GM12865 (cell line): Measurements from ENCODE around the gene WDR27.

Experiments used
- DNase-seq: peaks from one replicate; pipeline ENCODE4 v3.0.0; 2010; ENCODE audit warnings: low read depth
- H3K4me3 ChIP-seq: 2 replicates; pipeline ENCODE4 v1.5.1; 2011; ENCODE audit warnings: mild to moderate bottlenecking, low read depth, low read length, control low read depth
- TF ChIP-seq, protein P1 (sequence below): IDR thresholded peaks from 2 replicates; pipeline ENCODE4 v1.5.1; 2011; ENCODE audit warnings: low read length, control low read depth, low read depth, inconsistent platforms; ENCODE audit not compliant: insufficient read depth; ENCODE audit errors: missing control alignments

WDR27 gene

DNA sequence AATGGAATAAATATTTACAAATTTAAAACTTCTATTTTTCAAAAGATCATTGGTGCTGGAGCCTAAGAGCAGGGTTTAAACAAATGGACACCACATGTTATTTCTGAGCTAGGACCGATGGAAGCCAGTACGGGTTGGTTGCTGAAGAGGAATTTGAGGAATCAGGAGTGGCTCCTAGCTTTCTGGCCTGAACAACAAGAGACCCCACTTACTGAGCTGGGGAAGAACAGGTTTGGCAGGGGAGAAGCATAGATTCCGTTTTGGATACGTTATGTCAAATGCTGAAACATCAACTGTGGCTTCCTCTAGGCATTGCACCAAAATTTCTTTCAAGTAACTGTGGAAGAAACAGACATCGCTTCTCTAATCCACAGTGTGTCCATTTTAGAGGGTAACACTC lies 6.7 kb downstream of the WDR27 start:
- H3K4me3 ChIP-seq: no peak overlapping the region
- no peak for DNase-seq
- TF ChIP-seq, protein P1, sequence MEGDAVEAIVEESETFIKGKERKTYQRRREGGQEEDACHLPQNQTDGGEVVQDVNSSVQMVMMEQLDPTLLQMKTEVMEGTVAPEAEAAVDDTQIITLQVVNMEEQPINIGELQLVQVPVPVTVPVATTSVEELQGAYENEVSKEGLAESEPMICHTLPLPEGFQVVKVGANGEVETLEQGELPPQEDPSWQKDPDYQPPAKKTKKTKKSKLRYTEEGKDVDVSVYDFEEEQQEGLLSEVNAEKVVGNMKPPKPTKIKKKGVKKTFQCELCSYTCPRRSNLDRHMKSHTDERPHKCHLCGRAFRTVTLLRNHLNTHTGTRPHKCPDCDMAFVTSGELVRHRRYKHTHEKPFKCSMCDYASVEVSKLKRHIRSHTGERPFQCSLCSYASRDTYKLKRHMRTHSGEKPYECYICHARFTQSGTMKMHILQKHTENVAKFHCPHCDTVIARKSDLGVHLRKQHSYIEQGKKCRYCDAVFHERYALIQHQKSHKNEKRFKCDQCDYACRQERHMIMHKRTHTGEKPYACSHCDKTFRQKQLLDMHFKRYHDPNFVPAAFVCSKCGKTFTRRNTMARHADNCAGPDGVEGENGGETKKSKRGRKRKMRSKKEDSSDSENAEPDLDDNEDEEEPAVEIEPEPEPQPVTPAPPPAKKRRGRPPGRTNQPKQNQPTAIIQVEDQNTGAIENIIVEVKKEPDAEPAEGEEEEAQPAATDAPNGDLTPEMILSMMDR: no peak

DNA sequence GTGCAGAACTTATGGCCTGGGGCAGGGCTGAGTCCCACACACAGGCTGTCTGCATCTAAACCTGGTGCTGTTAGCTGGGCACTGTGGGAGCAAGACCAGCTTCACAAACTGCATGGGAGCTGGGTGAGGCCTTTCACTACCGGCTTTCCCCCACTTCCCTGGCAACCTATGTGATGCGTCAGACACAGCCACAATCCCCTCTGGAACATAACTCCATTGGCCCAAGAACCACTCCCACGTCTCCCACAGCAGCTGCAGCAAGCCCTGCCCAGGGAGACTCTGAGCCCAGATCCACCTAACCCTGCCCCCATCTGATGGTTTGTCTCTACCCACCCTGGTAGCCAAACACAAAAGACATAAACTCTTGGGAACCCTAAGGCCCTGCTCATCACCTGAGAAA lies 9.3 kb downstream of the WDR27 start:
- DNase-seq: no peak
- H3K4me3 ChIP-seq: no peak overlapping the region
- TF ChIP-seq, protein P1: no peak

DNA sequence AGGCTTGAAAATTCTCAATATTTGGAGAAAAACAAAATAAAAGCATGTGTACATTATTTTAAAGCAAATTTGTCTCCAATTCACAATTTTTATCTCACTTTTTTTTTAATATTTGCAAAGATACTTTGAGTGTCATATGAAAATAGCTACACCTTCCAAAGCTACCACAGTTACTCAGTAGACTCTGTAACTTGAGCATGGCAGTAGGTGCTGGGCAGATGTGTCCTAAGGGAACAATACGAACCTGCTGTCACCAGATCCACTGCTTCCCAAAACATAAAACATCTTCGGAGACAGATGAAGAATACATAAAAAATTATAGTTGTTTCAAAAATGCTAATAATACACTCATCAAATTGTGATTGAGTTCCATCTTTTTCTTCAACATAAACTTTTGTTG lies 10.6 kb downstream of the WDR27 start:
- no peak overlapping the region for H3K4me3 ChIP-seq
- TF ChIP-seq, protein P1: no peak
- no peak for DNase-seq

DNA sequence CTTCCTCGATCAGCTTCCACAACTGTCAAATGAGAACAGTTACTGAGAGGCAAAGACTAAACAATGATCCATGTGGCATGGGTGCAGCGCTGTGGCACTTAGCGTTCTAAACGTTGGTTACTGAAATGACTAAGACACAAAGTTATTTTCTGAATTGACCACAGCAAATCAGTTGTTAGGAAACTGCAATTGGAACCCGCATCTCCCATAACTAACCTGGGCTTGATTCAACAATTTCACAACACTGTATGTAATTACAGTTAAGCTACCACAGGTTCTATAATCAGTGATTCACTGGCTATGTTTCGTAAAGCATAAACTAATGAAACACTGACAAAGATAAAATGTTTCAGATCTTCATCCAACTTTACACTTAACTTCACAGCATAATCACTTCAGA lies 12.5 kb downstream of the WDR27 start:
- no peak overlapping the region for H3K4me3 ChIP-seq
- no peak for DNase-seq
- TF ChIP-seq, protein P1: no peak

DNA sequence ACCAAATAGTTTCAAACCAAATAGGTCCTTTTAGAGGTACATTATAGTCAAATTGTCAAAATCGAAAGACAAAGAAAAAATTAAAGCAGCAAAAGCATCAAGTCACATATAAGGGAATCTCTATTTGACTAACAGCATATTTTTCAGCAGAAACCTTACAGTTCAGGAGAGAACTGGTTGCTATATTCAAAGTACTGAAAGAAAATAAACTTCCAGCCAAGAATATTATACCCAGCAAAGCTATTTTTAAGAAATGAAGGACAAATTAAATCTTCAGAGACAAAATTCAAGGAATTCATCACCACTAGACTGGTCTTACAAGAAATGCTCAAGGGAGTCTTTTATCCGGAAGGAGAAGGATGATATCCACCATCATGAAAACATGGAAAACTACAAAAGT lies 16.0 kb downstream of the WDR27 start:
- TF ChIP-seq, protein P1: no peak
- no peak for DNase-seq

DNA sequence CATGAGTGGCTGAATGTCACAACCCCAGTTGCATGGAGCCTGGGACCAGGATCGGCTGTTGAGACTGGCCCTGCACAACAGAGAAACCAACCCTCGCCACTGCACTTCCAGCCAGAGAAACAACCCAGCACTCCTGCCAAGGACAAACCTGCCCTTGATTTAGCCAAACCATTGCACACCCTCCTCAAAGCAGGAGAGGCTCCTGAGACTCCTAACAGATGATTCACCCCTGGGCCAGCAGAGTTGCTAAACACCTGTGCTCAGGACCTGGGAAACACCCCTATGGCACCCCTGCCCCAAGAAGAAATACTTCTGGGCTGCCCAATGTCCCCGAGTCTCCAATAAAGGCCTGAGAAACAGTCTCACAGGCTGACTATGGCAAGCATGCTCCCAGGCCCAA lies 17.8 kb downstream of the WDR27 start:
- H3K4me3 ChIP-seq: no peak overlapping the region
- TF ChIP-seq, protein P1: no peak
- no peak for DNase-seq

More for the DNA sequence above, 16.0 kb downstream of the WDR27 start:
- no peak overlapping the region for H3K4me3 ChIP-seq

DNA sequence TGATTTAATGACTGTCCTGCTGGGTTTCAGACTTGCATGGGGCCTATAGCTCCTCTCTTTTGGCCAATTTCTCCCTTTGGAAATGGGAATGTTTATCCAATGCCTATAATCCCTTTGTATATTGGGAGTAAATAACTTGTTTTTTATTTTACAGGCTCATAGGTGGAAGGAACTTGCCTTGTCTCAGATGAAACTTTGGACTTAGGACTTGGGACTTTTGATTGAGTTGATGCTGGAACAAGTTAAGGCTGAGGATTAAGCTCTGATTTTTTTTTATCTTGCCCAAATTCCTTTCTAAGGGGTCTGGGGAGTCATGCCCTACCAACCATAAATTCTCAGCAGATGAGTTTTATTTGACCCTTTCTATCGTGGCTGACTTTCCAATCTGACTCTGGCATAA lies 23.5 kb downstream of the WDR27 start:
- no peak for DNase-seq
- H3K4me3 ChIP-seq: no peak overlapping the region
- TF ChIP-seq, protein P1: no peak
